Glutamatergic neuron (in vitro differentiated cells): ENCODE measurements around the gene FHOD3. TPM values are rescaled to one million over a fixed set of nuclear protein-coding genes. Genes with fewer than 3 reads are reported as not detected.

Experiments used
- DNase-seq: peaks from one replicate; pipeline ENCODE4 v3.0.0; 2022
- H3K27ac Mint-ChIP-seq: one replicate; pipeline ENCODE4 v1.8.0; 2020; ENCODE audit warnings: mild to moderate bottlenecking, mixed read lengths, inconsistent platforms; ENCODE audit not compliant: unreplicated experiment
- H3K27me3 Mint-ChIP-seq: one replicate; pipeline ENCODE4 v1.8.0; 2020; ENCODE audit warnings: mild to moderate bottlenecking, moderate library complexity, mixed read lengths, inconsistent platforms; ENCODE audit not compliant: unreplicated experiment
- H3K36me3 Mint-ChIP-seq: one replicate; pipeline ENCODE4 v1.8.0; 2020; ENCODE audit warnings: mild to moderate bottlenecking, mixed read lengths, inconsistent platforms; ENCODE audit not compliant: unreplicated experiment
- H3K4me1 Mint-ChIP-seq: one replicate; pipeline ENCODE4 v1.8.0; 2020; ENCODE audit warnings: mild to moderate bottlenecking, low read depth, mixed read lengths, inconsistent platforms; ENCODE audit not compliant: unreplicated experiment
- H3K4me3 Mint-ChIP-seq: one replicate; pipeline ENCODE4 v1.8.0; 2020; ENCODE audit warnings: mild to moderate bottlenecking, mixed read lengths, inconsistent platforms; ENCODE audit not compliant: unreplicated experiment
- H3K9me3 Mint-ChIP-seq: one replicate; pipeline ENCODE4 v1.8.0; 2020; ENCODE audit warnings: mild to moderate bottlenecking, moderate library complexity, mixed read lengths, inconsistent platforms; ENCODE audit not compliant: unreplicated experiment
- CTCF ChIP-seq: fragments of 200-600 bp; sonication (generic); IDR thresholded peaks from one replicate; pipeline ENCODE4 v1.5.0; 2021; ENCODE audit not compliant: partially characterized antibody, unreplicated experiment
- total RNA-seq: library from RNA; stranded (reverse); fragmentation: NEBNext Ultra II Directional; extraction: Animal tissue kit (Norgen Biotek cat#: 25700); gene quantifications from one replicate; pipeline ENCODE4 v1.2.1, GENCODE V29; 2021; ENCODE audit not compliant: unreplicated experiment

The FHOD3 gene
- total RNA-seq, 1 donor from 2014 or later, result 21.2 TPM

GRCh38 chr18:36821681-36822080, 524.2 kb downstream of the FHOD3 start:
- TF ChIP-seq CTCF, result no peak
- no peak for DNase-seq
- Mint-ChIP-seq H3K36me3 (no peaks in the 10 kb centered on the region), H3K9me3 (no peaks in the 10 kb centered on the region), H3K4me3 (no peak overlapping the region), H3K27me3 (peaks cover 1% of the 10 kb centered on the region), H3K4me1 (no peaks in the 10 kb centered on the region), H3K27ac (no peak overlapping the region)

GRCh38 chr18:36825526-36825925, 528.0 kb downstream of the FHOD3 start:
- Mint-ChIP-seq H3K4me3 (no peak overlapping the region), H3K36me3 (no peaks in the 10 kb centered on the region), H3K4me1 (peaks cover 6% of the 10 kb centered on the region), H3K9me3 (peaks cover 8% of the 10 kb centered on the region), H3K27me3 (peaks cover 7% of the 10 kb centered on the region), H3K27ac (no peak overlapping the region)
- no peak for TF ChIP-seq CTCF
- DNase-seq, result no peak

- H3K27ac Mint-ChIP-seq, result no peak overlapping the region
- H3K36me3 Mint-ChIP-seq, result no peaks in the 10 kb centered on the region
- TF ChIP-seq CTCF, result no peak
- H3K4me3 Mint-ChIP-seq, result no peak overlapping the region
- DNase-seq, result no peak
- peaks cover 8% of the 10 kb centered on the region for H3K9me3 Mint-ChIP-seq
- peaks cover 6% of the 10 kb centered on the region for H3K4me1 Mint-ChIP-seq
- peaks cover 6% of the 10 kb centered on the region for H3K27me3 Mint-ChIP-seq
Measured at GRCh38 chr18:36826556-36826955, 529.0 kb downstream of the FHOD3 start.

GRCh38 chr18:36828157-36828629, 530.7 kb downstream of the FHOD3 start:
- peaks cover 6% of the 10 kb centered on the region for H3K27me3 Mint-ChIP-seq
- DNase-seq, result no peak
- no peaks in the 10 kb centered on the region for H3K36me3 Mint-ChIP-seq
- TF ChIP-seq CTCF, result no peak
- peaks cover 6% of the 10 kb centered on the region for H3K4me1 Mint-ChIP-seq
- H3K4me3 Mint-ChIP-seq, result peak overlapping the region; percentile 99
- H3K9me3 Mint-ChIP-seq, result peaks cover 8% of the 10 kb centered on the region
- H3K27ac Mint-ChIP-seq, result peak overlapping the region; percentile 90

- peak within 1 kb of the TSS; percentile 90 for H3K27ac Mint-ChIP-seq
- peak within 1 kb of the TSS; percentile 99 for H3K4me3 Mint-ChIP-seq
Measured at GRCh38 chr18:36828630-36829361, 531.3 kb downstream of the FHOD3 start, which contains the start of the genes KIAA1328 and TPGS2. Gene KIAA1328, plus strand, starts transcription at chr18:36829127. Its CDS starts 12 bp downstream, at chr18:36829139. Gene TPGS2, minus strand, starts transcription at chr18:36829002. Its CDS starts 235 bp downstream, at chr18:36828767.

More at GRCh38 chr18:36828630-36829361, 531.3 kb downstream of the FHOD3 start, which contains the start of the genes KIAA1328 and TPGS2:
- peak; percentile 86 for DNase-seq
- no peaks in the 10 kb centered on the region for H3K36me3 Mint-ChIP-seq
- peaks cover 8% of the 10 kb centered on the region for H3K9me3 Mint-ChIP-seq
- peak; percentile 34 for TF ChIP-seq CTCF
- peaks cover 6% of the 10 kb centered on the region for H3K27me3 Mint-ChIP-seq
- peaks cover 6% of the 10 kb centered on the region for H3K4me1 Mint-ChIP-seq
